ENCODE data around the gene TMEM145. TPM values are rescaled to one million over a fixed set of nuclear protein-coding genes. Genes with fewer than 3 reads are reported as not detected.

TMEM145 gene
- polyA plus RNA-seq, 1 donor (not counting 4 experiments of a cell fraction or from before 2014, with no cell fraction given): not detected

DNA sequence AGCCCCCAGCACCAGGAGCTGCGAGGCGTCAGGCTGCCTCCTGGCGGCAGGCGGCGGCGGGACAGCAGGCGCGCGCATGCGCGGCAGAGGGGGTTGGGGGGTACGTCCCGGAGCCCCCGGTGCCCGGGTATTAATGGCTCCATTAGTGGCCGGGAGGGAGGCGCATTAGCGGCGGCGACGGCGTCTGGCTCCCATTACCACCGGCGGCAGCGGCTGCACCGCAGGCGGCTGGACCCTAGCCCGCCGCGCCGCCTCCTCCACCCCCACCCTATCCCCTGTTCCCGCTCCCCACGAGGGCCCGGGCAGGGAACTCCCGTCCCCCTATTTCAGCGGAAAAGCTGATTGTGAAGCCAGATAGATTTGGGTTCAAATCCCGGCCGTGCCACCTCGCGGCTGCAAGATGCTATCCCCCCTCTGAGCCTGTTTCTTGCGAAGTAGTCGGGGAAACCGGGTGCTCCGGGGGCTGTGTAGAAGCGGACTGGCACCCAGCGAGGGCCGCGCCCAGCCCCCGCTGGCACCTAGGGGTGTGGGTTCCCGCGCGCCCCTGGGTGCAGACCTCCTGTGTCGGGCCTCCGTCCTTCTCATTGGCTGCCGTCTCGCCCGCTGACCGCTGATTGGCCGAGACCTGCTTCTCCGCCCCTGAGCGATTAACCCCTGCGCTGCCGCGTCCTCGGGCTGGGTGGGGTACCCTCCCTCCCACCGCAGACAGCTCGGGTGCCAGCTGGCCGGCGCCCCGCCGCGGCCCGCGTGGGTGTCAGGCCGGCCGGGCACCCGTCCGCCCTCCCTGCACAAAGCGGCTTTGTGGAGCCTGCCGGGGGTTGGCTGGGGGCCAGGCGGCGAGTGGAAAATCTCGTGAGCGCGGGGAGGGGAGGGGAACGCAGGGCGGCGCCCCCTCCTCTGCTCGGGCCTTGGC lies 33.0 kb upstream of the TMEM145 start:
- peak; percentile 79 to 94 (median 89) for TF ChIP-seq CTCF (optimal IDR thresholded peaks at IDR 0.05 in 1 of 3, IDR thresholded peaks at IDR 0.05 in 1 of 3, conservative IDR thresholded peaks at IDR 0.05 in 1 of 3; ENCODE audit: extremely low read depth in 1 of 3, insufficient read depth in 2 of 3, low read length in 3 of 3)
- TF ChIP-seq EZH2 (IDR thresholded peaks at IDR 0.05; ENCODE audit: low read length): no peak
- Histone ChIP-seq H3K79me2 (ENCODE audit: control insufficient read depth, insufficient read depth, low read length) (peaks cover 34% of the 10 kb centered on the region), H4K20me1 (ENCODE audit: control insufficient read depth, extremely low read depth, insufficient read depth, low read length) (no peaks in the 10 kb centered on the region), H2AFZ (ENCODE audit: control insufficient read depth, low read length) (no peak overlapping the region), H3K4me2 (ENCODE audit: control insufficient read depth, extremely low read depth, insufficient read depth, low read depth, low read length) (peak overlapping the region; percentile 93), H3K9me3 (ENCODE audit: control insufficient read depth, low read depth, low read length) (no peaks in the 10 kb centered on the region), H3K9me1 (ENCODE audit: control insufficient read depth, extremely low read depth, insufficient read depth, low read length) (peaks cover 5% of the 10 kb centered on the region), H3K9ac (ENCODE audit: control insufficient read depth, extremely low read depth, insufficient read depth, low read length) (peak overlapping the region; percentile 68), H3K4me1 (ENCODE audit: control insufficient read depth, extremely low read depth, insufficient read depth, low read length) (peaks cover 74% of the 10 kb centered on the region), H3K4me3 (ENCODE audit: control insufficient read depth in 2 of 3, extremely low read depth in 1 of 3, insufficient read depth in 2 of 3, low read depth in 1 of 3, low read length in 3 of 3) (peak overlapping the region; percentile 56 to 83 (median 75)), H3K36me3 (ENCODE audit: control insufficient read depth in 2 of 2, extremely low read depth in 1 of 2, insufficient read depth in 2 of 2, low read length in 2 of 2) (peaks cover 4 to 22% of the 10 kb centered on the region in 2 experiments), H3K27ac (ENCODE audit: control insufficient read depth, insufficient read depth, low read length) (peak overlapping the region; percentile 72), H3K27me3 (ENCODE audit: control insufficient read depth, extremely low read depth, insufficient read depth, low read length) (no peaks in the 10 kb centered on the region)
- DNase-seq (ENCODE audit: low read depth, low spot score) (peak; percentile 76), FAIRE-seq (peak; percentile 70)
- dilution Hi-C loops (cut with MboI; ENCODE audit: extremely low pct_ligation_motif_present, low sequenced_read_pairs): no loop called here

GRCh38 chr19:42280815-42281145 lies 32.3 kb upstream of the TMEM145 start:
- Histone ChIP-seq H3K4me3 (ENCODE audit: control insufficient read depth in 2 of 3, extremely low read depth in 1 of 3, insufficient read depth in 2 of 3, low read depth in 1 of 3, low read length in 3 of 3) (peak overlapping the region; percentile 56 to 83 (median 75)), H3K27ac (ENCODE audit: control insufficient read depth, insufficient read depth, low read length) (peak overlapping the region; percentile 72), H3K27me3 (ENCODE audit: control insufficient read depth, extremely low read depth, insufficient read depth, low read length) (no peaks in the 10 kb centered on the region), H3K79me2 (ENCODE audit: control insufficient read depth, insufficient read depth, low read length) (peaks cover 37% of the 10 kb centered on the region), H3K36me3 (ENCODE audit: control insufficient read depth in 2 of 2, extremely low read depth in 1 of 2, insufficient read depth in 2 of 2, low read length in 2 of 2) (peaks cover 1 to 19% of the 10 kb centered on the region in 2 experiments), H4K20me1 (ENCODE audit: control insufficient read depth, extremely low read depth, insufficient read depth, low read length) (no peaks in the 10 kb centered on the region), H2AFZ (ENCODE audit: control insufficient read depth, low read length) (no peak overlapping the region), H3K4me1 (ENCODE audit: control insufficient read depth, extremely low read depth, insufficient read depth, low read length) (peaks cover 75% of the 10 kb centered on the region), H3K9me1 (ENCODE audit: control insufficient read depth, extremely low read depth, insufficient read depth, low read length) (peaks cover 5% of the 10 kb centered on the region), H3K9ac (ENCODE audit: control insufficient read depth, extremely low read depth, insufficient read depth, low read length) (peak overlapping the region; percentile 68), H3K9me3 (ENCODE audit: control insufficient read depth, low read depth, low read length) (no peaks in the 10 kb centered on the region), H3K4me2 (ENCODE audit: control insufficient read depth, extremely low read depth, insufficient read depth, low read depth, low read length) (peak overlapping the region; percentile 93)
- FAIRE-seq: no peak
- TF ChIP-seq EZH2 (IDR thresholded peaks at IDR 0.05; ENCODE audit: low read length) (no peak), CTCF (optimal IDR thresholded peaks at IDR 0.05 in 1 of 3, IDR thresholded peaks at IDR 0.05 in 1 of 3, conservative IDR thresholded peaks at IDR 0.05 in 1 of 3; ENCODE audit: extremely low read depth in 1 of 3, insufficient read depth in 2 of 3, low read length in 3 of 3) (no peak)
- no peak for DNase-seq (ENCODE audit: low read depth, low spot score)
- dilution Hi-C loops (cut with MboI; ENCODE audit: extremely low pct_ligation_motif_present, low sequenced_read_pairs): no loop called here

Measured in keratinocyte (primary cell).